SHP77 (cell line): ENCODE data around the gene LRRC27.

Experiments used
- DNase-seq, 2 experiments: peaks; one replicate each; lab custom pipeline; 2025; lab: John Stamatoyannopoulos, UW

LRRC27 gene

GRCh38 chr10:132390921-132391675 lies 59.1 kb downstream of the LRRC27 start:
- DNase-seq, result no peak

- DNase-seq, result no peak
Observed at GRCh38 chr10:132391676-132392020, 59.7 kb downstream of the LRRC27 start.

GRCh38 chr10:132392184-132392800 lies 60.3 kb downstream of the LRRC27 start:
- DNase-seq, result no peak

GRCh38 chr10:132392811-132393694 lies 61.1 kb downstream of the LRRC27 start:
- DNase-seq, result no peak

GRCh38 chr10:132393695-132394181 lies 61.7 kb downstream of the LRRC27 start:
- no peak for DNase-seq

- no peak for DNase-seq
Observed at GRCh38 chr10:132394201-132394811, 62.3 kb downstream of the LRRC27 start.

GRCh38 chr10:132394936-132395703 lies 63.1 kb downstream of the LRRC27 start:
- no peak for DNase-seq

- no peak for DNase-seq
Observed at GRCh38 chr10:132395704-132396493, 63.9 kb downstream of the LRRC27 start.

GRCh38 chr10:132396494-132397035 lies 64.6 kb downstream of the LRRC27 start:
- DNase-seq, result peak in 1 of 2 experiments; percentile 52

- no peak for DNase-seq
Observed at GRCh38 chr10:132397036-132397541, 65.1 kb downstream of the LRRC27 start, which contains the start of gene PWWP2B. PWWP2B (plus strand) TSS chr10:132397200; CDS start chr10:132397227, 27 bp downstream.

- no peak for DNase-seq
Observed at GRCh38 chr10:132397671-132398565, 65.9 kb downstream of the LRRC27 start.

GRCh38 chr10:132398566-132398991 lies 66.6 kb downstream of the LRRC27 start:
- no peak for DNase-seq

GRCh38 chr10:132399117-132400035 lies 67.4 kb downstream of the LRRC27 start:
- no peak for DNase-seq

- DNase-seq, result no peak
Observed at GRCh38 chr10:132400041-132400546, 68.1 kb downstream of the LRRC27 start.

- DNase-seq, result no peak
Observed at GRCh38 chr10:132400547-132401151, 68.7 kb downstream of the LRRC27 start.

- DNase-seq, result no peak
Observed at GRCh38 chr10:132401401-132402118, 69.6 kb downstream of the LRRC27 start.
